GM12878 (cell line): ENCODE results near the gene GRB10. TPM values are rescaled to one million over a fixed set of nuclear protein-coding genes. Genes with fewer than 3 reads are reported as not detected.

ENCODE experiments used
- ATAC-seq: fragments of 200-7000 bp; cut with Tn5 transposase; 3 replicates; pipeline ENCODE4 v1.9.1; 2020; ENCODE audit warnings: mild to moderate bottlenecking, moderate library complexity
- BruUV-seq: library from RNA; stranded (reverse); fragments of 400-500 nt; replicated peaks from 2 replicates; lab custom pipeline; 2021; lab: Mats Ljungman, UMichigan
- CTCF ChIA-PET: fragments of 300-600 bp; sonication (Branson Sonifier 250); formaldehyde crosslinking; extraction: SDS; loops from one replicate; lab custom pipeline; 2021; ENCODE audit warnings: inconsistent platforms; lab: Yijun Ruan, JAX
- POLR2A ChIA-PET: fragments of 350-600 bp; formaldehyde crosslinking; extraction: SDS; loops from one replicate; lab custom pipeline; 2021; ENCODE audit warnings: inconsistent platforms; lab: Charles Lee
- RAD21 ChIA-PET: fragments of 300-600 bp; sonication (Branson Sonifier 250); formaldehyde crosslinking; loops from one replicate; lab custom pipeline; 2023; ENCODE audit warnings: antibody characterized with exemption; ENCODE audit not compliant: unreplicated experiment; lab: Charles Lee
- SMC1A ChIA-PET: fragments of 300-600 bp; sonication (Branson Sonifier 250); formaldehyde crosslinking; loops from one replicate; lab custom pipeline; 2023; ENCODE audit not compliant: unreplicated experiment, uncharacterized antibody; lab: Charles Lee
- DNase-seq: peaks from one replicate; pipeline ENCODE4 v3.0.0-alpha.2; 2011; ENCODE audit warnings: low read depth, low spot score
- FAIRE-seq: peaks from 3 replicates; lab custom pipeline; 2011; peaks lifted over from hg19 to GRCh38; lab: Jason Lieb, UNC
- H2AFZ ChIP-seq: 2 replicates; pipeline ENCODE4 v1.6.0; 2011; ENCODE audit warnings: low read depth, low read length, control low read depth; ENCODE audit not compliant: control insufficient read depth
- H3K27ac ChIP-seq: 2 replicates; pipeline ENCODE4 v1.5.1; 2011; ENCODE audit warnings: control low read depth; ENCODE audit not compliant: control insufficient read depth, insufficient read depth
- H3K27me3 ChIP-seq, 2 experiments: replicated peaks in 1 of 2; 2 replicates each; pipeline versions ENCODE4 v1.6.0 to v1.6.1; 2011; ENCODE audit warnings: low read length in 1 of 2; ENCODE audit not compliant: control insufficient read depth in 2 of 2, insufficient read depth in 2 of 2
- H3K36me3 ChIP-seq, 2 experiments: 2 replicates each; pipeline ENCODE4 v1.5.1; 2011; ENCODE audit warnings: low read length in 1 of 2; ENCODE audit not compliant: control insufficient read depth in 2 of 2, insufficient read depth in 2 of 2
- H3K4me1 ChIP-seq: 2 replicates; pipeline ENCODE4 v1.6.1; 2011; ENCODE audit warnings: mild to moderate bottlenecking, low read length, moderate library complexity, mixed read lengths; ENCODE audit not compliant: control insufficient read depth, insufficient read depth
- H3K4me2 ChIP-seq: 2 replicates; pipeline ENCODE4 v1.6.0; 2011; ENCODE audit warnings: control low read depth; ENCODE audit not compliant: control insufficient read depth, insufficient read depth
- H3K4me3 ChIP-seq: fragments of 200-600 bp; sonication (generic); 2 replicates; pipeline ENCODE4 v1.5.1; 2016
- H3K79me2 ChIP-seq: 2 replicates; pipeline ENCODE4 v1.6.0; 2011; ENCODE audit warnings: low read length; ENCODE audit not compliant: control insufficient read depth, insufficient read depth
- H3K9ac ChIP-seq: 2 replicates; pipeline ENCODE4 v1.8.0; 2011; ENCODE audit warnings: low read length, control low read depth, mixed read lengths; ENCODE audit not compliant: control insufficient read depth, insufficient read depth
- H3K9me3 ChIP-seq: replicated peaks from 3 replicates; pipeline ENCODE4 v1.5.1; 2011; ENCODE audit warnings: mild to moderate bottlenecking, low read length; ENCODE audit not compliant: control insufficient read depth, insufficient read depth
- H4K20me1 ChIP-seq: 2 replicates; pipeline ENCODE4 v1.6.0; 2011; ENCODE audit not compliant: control insufficient read depth, insufficient read depth
- CHD1 ChIP-seq: IDR thresholded peaks from 2 replicates; pipeline ENCODE4 v1.6.1; 2012; ENCODE audit warnings: low read depth, low read length, improper control_type of control experiment
- CREM ChIP-seq: IDR thresholded peaks from 2 replicates; pipeline ENCODE4 v1.6.1; 2014; ENCODE audit warnings: antibody characterized with exemption, low read depth
- GATAD2B ChIP-seq: fragments of 450-650 bp; conservative IDR thresholded peaks from 2 replicates; pipeline ENCODE4 v1.6.1; 2017; ENCODE audit warnings: low read depth, mild to moderate bottlenecking, moderate library complexity
- IKZF2 ChIP-seq, 2 experiments: fragments of 450-650 bp; IDR thresholded peaks; 2 replicates each; pipeline ENCODE4 v1.6.1; 2017; ENCODE audit warnings: mild to moderate bottlenecking in 2 of 2, moderate library complexity in 2 of 2
- MYC ChIP-seq: IDR thresholded peaks from 2 replicates; pipeline ENCODE4 v1.6.1; 2011; ENCODE audit warnings: mild to moderate bottlenecking, low read length, moderate library complexity, inconsistent platforms; ENCODE audit not compliant: insufficient read depth, insufficient replicate concordance, insufficient read length, severe bottlenecking
- NFIC ChIP-seq: IDR thresholded peaks from 2 replicates; pipeline ENCODE4 v1.6.1; 2012; ENCODE audit warnings: low read depth, mild to moderate bottlenecking, inconsistent platforms, low read length, moderate library complexity
- PAX5 ChIP-seq: IDR thresholded peaks from 2 replicates; pipeline ENCODE4 v1.6.1; 2011; ENCODE audit warnings: low read depth, low read length, borderline replicate concordance
- WGBS: methylation state at CpG from one replicate; pipeline ENCODE4 v1.1.6; 2016; ENCODE audit warnings: low lambda C conversion rate; ENCODE audit not compliant: insufficient replicate concordance, insufficient coverage; ENCODE audit errors: missing lambda C conversion rate; 5-methylcytosine and 5-hydroxymethylcytosine counted together
- in situ Hi-C: fragments of 300-500 bp; cut with MboI; formaldehyde crosslinking; loops from 9 replicates; pipeline ENCODE4 v1.14.3; 2018; ENCODE audit warnings: mixed read lengths
- intact Hi-C: fragments of 100-400 bp; cut with micrococcal nuclease; formaldehyde crosslinking; loops from one replicate; pipeline ENCODE4 v1.14.2; 2022; ENCODE audit not compliant: unreplicated experiment
- polyA plus RNA-seq, 11 experiments: library from polyadenylated mRNA; depleted of rRNA in 4 of 11; unstranded in 6 of 11; stranded (reverse) in 5 of 11; fragments of >200 nt; fragmentation: Nextera tagmentation in 4 of 11; fragmentation: Illumina TruSeq in 1 of 11; extraction: Ambion mirVana in 4 of 11; extraction: Trizol in 1 of 11; gene quantifications; 1 replicate in 1 of 11; 2 replicates in 10 of 11; pipeline versions ENCODE4 v1.2.1 to v1.2.3, GENCODE V29; 2011 to 2016; ENCODE audit warnings: inconsistent platforms in 2 of 11, missing spikeins in 2 of 11, low read depth in 1 of 11
- total RNA-seq, 4 experiments: library from RNA; depleted of rRNA in 3 of 4; stranded (reverse); fragments of >200 nt in 3 of 4; fragmentation: Illumina TruSeq in 1 of 4; extraction: Trizol in 1 of 4; gene quantifications; 2 replicates each; pipeline versions ENCODE4 v1.2.1 to v1.2.3, GENCODE V29; 2013 to 2021
- TF ChIP-seq, protein P1 (sequence below): fragments of 450-650 bp; IDR thresholded peaks from 2 replicates; pipeline ENCODE4 v1.6.1; 2017; ENCODE audit warnings: borderline replicate concordance

The GRB10 gene
- total and polyA plus RNA-seq, 10 of the 15 experiments (the other 5 are each of a cell fraction or from before 2014, with no cell fraction given), result 0.04 to 0.33 TPM; not detected in 8

DNA sequence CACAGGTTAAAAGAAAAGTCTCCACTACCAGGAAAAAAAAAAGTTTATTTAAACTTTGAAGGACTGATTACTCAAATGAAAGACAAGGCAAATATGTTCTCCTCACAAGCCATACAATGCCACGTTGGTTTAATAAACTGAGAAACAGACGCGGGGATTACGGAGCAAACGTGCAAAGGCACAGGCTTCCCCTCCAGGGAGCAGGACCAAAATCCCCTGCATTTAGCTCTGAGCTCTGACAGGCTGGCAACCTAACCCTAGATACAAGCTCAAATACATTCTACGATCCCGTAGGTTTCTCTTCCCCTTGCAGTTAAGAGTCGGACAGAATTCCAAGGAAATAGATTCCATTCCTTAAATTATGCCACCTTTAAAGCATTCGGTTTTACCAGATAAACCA, 7.7 kb upstream of the GRB10 start:
- ChIA-PET SMC1A (no interaction called here), CTCF (no interaction called here), RAD21 (no interaction called here), POLR2A (no interaction called here)
- Histone ChIP-seq H3K36me3 (no peaks in the 10 kb centered on the region), H3K4me3 (no peak overlapping the region), H4K20me1 (no peaks in the 10 kb centered on the region), H3K9me3 (no peaks in the 10 kb centered on the region; the same call in 2 of the 3 replicates), H3K27me3 (peaks cover under 1 to 9% of the 10 kb centered on the region in 2 experiments), H2AFZ (no peak overlapping the region), H3K27ac (no peak overlapping the region), H3K4me1 (no peaks in the 10 kb centered on the region), H3K4me2 (no peak overlapping the region), H3K79me2 (no peaks in the 10 kb centered on the region), H3K9ac (no peak overlapping the region)
- no peak for ATAC-seq
- no TSS peak for BruUV-seq
- no peak for DNase-seq
- TF ChIP-seq PAX5, result no peak
- TF ChIP-seq IKZF2 (IDR thresholded peaks at IDR 0.05), result no peak
- no peak for TF ChIP-seq MYC
- TF ChIP-seq, protein P1, sequence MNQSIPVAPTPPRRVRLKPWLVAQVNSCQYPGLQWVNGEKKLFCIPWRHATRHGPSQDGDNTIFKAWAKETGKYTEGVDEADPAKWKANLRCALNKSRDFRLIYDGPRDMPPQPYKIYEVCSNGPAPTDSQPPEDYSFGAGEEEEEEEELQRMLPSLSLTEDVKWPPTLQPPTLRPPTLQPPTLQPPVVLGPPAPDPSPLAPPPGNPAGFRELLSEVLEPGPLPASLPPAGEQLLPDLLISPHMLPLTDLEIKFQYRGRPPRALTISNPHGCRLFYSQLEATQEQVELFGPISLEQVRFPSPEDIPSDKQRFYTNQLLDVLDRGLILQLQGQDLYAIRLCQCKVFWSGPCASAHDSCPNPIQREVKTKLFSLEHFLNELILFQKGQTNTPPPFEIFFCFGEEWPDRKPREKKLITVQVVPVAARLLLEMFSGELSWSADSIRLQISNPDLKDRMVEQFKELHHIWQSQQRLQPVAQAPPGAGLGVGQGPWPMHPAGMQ, result no peak
- no peak for TF ChIP-seq CREM
- TF ChIP-seq CHD1, result no peak
- TF ChIP-seq GATAD2B, result no peak
- TF ChIP-seq NFIC, result no peak
- in situ Hi-C loops (no loop called here), intact Hi-C loops (no loop called here)
- no peak for FAIRE-seq
- 49% methylated on average over 9 of the region's 9 CpGs for WGBS
